GM21528 (cell line): ENCODE data around the gene NADSYN1.
"Not testable (repeated sequence)": the region's sequence is repeated elsewhere in the genome, so short reads cannot be mapped to it uniquely, and the experiment has no call there.

Experiments used
- ATAC-seq: cut with Tn5 transposase; IDR thresholded peaks from one replicate; pipeline ENCODE4 v1.9.1; 2021; ENCODE audit warnings: mild to moderate bottlenecking, moderate library complexity; ENCODE audit not compliant: unreplicated experiment, low FRiP score

NADSYN1 gene

GRCh38 chr11:71518506-71519471 lies 65.8 kb downstream of the NADSYN1 start:
- no peak for ATAC-seq

- no peak for ATAC-seq
Observed at GRCh38 chr11:71519546-71519945, 66.5 kb downstream of the NADSYN1 start.

- no peak for ATAC-seq
Observed at GRCh38 chr11:71525188-71525937, 72.4 kb downstream of the NADSYN1 start.

- no peak for ATAC-seq
Observed at GRCh38 chr11:71525938-71526495, 73.0 kb downstream of the NADSYN1 start.

GRCh38 chr11:71526796-71527575 lies 74.0 kb downstream of the NADSYN1 start, which contains the start of gene KRTAP5-7:
Gene KRTAP5-7 (plus strand): TSS chr11:71527267. CDS start chr11:71527301, 34 bp downstream.
- ATAC-seq: not testable (repeated sequence)

- ATAC-seq: no peak
Observed at GRCh38 chr11:71527576-71528210, 74.7 kb downstream of the NADSYN1 start.

GRCh38 chr11:71530602-71531001 lies 77.6 kb downstream of the NADSYN1 start:
- ATAC-seq: no peak

- ATAC-seq: no peak
Observed at GRCh38 chr11:71532036-71532610, 79.1 kb downstream of the NADSYN1 start.

GRCh38 chr11:71534711-71535608 lies 82.0 kb downstream of the NADSYN1 start:
- ATAC-seq: not testable (repeated sequence)

GRCh38 chr11:71535825-71536224 lies 82.8 kb downstream of the NADSYN1 start:
- ATAC-seq: no peak

GRCh38 chr11:71537537-71537936 lies 84.5 kb downstream of the NADSYN1 start:
- no peak for ATAC-seq

- not testable (repeated sequence) for ATAC-seq
Observed at GRCh38 chr11:71537977-71538665, 85.1 kb downstream of the NADSYN1 start, which contains the start of gene KRTAP5-8. Gene KRTAP5-8 (plus strand): TSS chr11:71538025. CDS start chr11:71538056, 31 bp downstream.

GRCh38 chr11:71538666-71538990 lies 85.6 kb downstream of the NADSYN1 start:
- no peak for ATAC-seq

- ATAC-seq: no peak
Observed at GRCh38 chr11:71539017-71539416, 86.0 kb downstream of the NADSYN1 start.

GRCh38 chr11:71539971-71540370 lies 87.0 kb downstream of the NADSYN1 start:
- not testable (repeated sequence) for ATAC-seq

GRCh38 chr11:71540521-71541304 lies 87.7 kb downstream of the NADSYN1 start:
- not testable (repeated sequence) for ATAC-seq

GRCh38 chr11:71542382-71542781 lies 89.4 kb downstream of the NADSYN1 start:
- ATAC-seq: no peak
